OCI-M2 (cell line): ENCODE results near the gene PLD5.
"Not testable (repeated sequence)": the region's sequence is repeated elsewhere in the genome, so short reads cannot be mapped to it uniquely, and the experiment has no call there.

Experiments used
- DNase-seq: peaks from one replicate; lab custom pipeline; 2025; ENCODE audit not compliant: unreplicated experiment; lab: John Stamatoyannopoulos, UW

The PLD5 gene

GRCh38 chr1:242065813-242066212 is 458.7 kb downstream of the PLD5 start:
- DNase-seq: no peak

- no peak for DNase-seq
These were observed 462.2 kb downstream of the PLD5 start for GRCh38 chr1:242062271-242062670.

- no peak for DNase-seq
These were observed 464.5 kb downstream of the PLD5 start for GRCh38 chr1:242059976-242060375.

GRCh38 chr1:242058582-242058981 is 465.9 kb downstream of the PLD5 start:
- DNase-seq: not testable (repeated sequence)

GRCh38 chr1:242058181-242058580 is 466.3 kb downstream of the PLD5 start:
- DNase-seq: not testable (repeated sequence)

- no peak for DNase-seq
These were observed 466.8 kb downstream of the PLD5 start for GRCh38 chr1:242057745-242058115.

GRCh38 chr1:242056988-242057744 is 467.3 kb downstream of the PLD5 start:
- DNase-seq: no peak

GRCh38 chr1:242055749-242056320 is 468.7 kb downstream of the PLD5 start:
- no peak for DNase-seq

GRCh38 chr1:242043165-242043564 is 481.3 kb downstream of the PLD5 start:
- no peak for DNase-seq

GRCh38 chr1:242034392-242034791 is 490.1 kb downstream of the PLD5 start:
- no peak for DNase-seq

GRCh38 chr1:242033447-242033846 is 491.1 kb downstream of the PLD5 start:
- no peak for DNase-seq
